ENCODE measurements around the gene CLDN10. TPM values are rescaled to one million over a fixed set of nuclear protein-coding genes. Genes with fewer than 3 reads are reported as not detected.
"Not testable (repeated sequence)": the region's sequence is repeated elsewhere in the genome, so short reads cannot be mapped to it uniquely, and the experiment has no call there.

Gene CLDN10
- total RNA-seq, 1 donor from 2014 or later: 0.85 TPM

DNA sequence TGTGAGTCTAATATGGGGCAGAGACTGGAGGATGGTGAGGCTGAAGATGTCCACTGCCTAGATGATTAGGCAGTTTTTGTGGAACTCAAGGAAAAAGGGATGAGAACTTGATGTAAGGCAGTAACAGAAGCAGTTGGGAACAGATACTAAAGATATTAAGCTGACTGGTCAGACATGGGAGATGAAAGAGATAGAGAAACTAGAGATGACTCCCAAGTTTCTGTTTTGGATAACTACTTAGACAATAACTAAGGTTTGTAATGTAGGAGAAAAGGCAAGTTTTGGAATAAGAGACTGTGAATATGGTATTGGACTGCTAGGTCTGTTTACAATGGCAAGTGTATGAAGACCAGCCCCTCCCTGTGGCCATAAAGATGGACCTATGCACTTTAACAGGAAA, 43.5 kb upstream of the CLDN10 start:
- no peak for DNase-seq (ENCODE audit: low spot score in 2 of 2)
- H3K9me3 ChIP-seq: no peaks in the 10 kb centered on the region
- no peaks in the 10 kb centered on the region for H3K36me3 ChIP-seq
- H3K27ac ChIP-seq: no peak overlapping the region
- intact Hi-C loops (cut with DNase I): no loop called here
- H3K4me1 ChIP-seq: peaks cover 0 to 7% of the 10 kb centered on the region in 2 donors
- H3K4me3 ChIP-seq: no peak overlapping the region
- TF ChIP-seq CTCF (IDR thresholded peaks at IDR 0.05): no peak
- H3K27me3 ChIP-seq: no peaks in the 10 kb centered on the region

- H3K36me3 ChIP-seq: no peaks in the 10 kb centered on the region
- H3K4me1 ChIP-seq: peaks cover 0 to 6% of the 10 kb centered on the region in 2 donors
- intact Hi-C loops (cut with DNase I): no loop called here
- H3K27me3 ChIP-seq: no peaks in the 10 kb centered on the region
- no peaks in the 10 kb centered on the region for H3K9me3 ChIP-seq
- H3K4me3 ChIP-seq: no peak overlapping the region
- H3K27ac ChIP-seq: no peak overlapping the region
- no peak for TF ChIP-seq CTCF (IDR thresholded peaks at IDR 0.05)
- DNase-seq (ENCODE audit: low spot score in 2 of 2): no peak
These were observed 42.8 kb upstream of the CLDN10 start for GRCh38 chr13:95509521-95510310.

DNA sequence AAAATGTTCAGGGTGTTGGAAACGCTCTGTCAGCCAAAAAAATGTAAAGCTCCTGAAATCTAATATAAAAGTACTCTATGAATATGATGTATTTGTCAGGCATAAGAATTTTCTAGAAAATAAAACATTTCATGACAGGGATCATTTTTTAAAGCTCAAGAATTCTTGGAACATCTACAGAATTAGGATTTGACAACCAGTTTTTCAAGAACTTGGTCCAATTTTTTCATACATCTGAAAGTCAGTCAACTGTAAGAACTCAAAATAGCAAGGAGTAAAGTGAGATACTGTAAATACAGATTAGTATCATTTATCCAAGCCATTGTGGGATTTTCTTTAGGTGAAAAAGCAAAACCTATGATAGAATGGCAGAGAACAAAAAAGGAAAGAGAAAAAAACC, 41.6 kb upstream of the CLDN10 start:
- Histone ChIP-seq H3K4me1 (no peaks in the 10 kb centered on the region), H3K9me3 (no peaks in the 10 kb centered on the region), H3K4me3 (no peak overlapping the region), H3K27me3 (no peaks in the 10 kb centered on the region), H3K36me3 (no peaks in the 10 kb centered on the region), H3K27ac (no peak overlapping the region)
- intact Hi-C loops (cut with DNase I): no loop called here
- no peak for DNase-seq (ENCODE audit: low spot score in 2 of 2)
- no peak for TF ChIP-seq CTCF (IDR thresholded peaks at IDR 0.05)

- H3K4me3 ChIP-seq: no peak overlapping the region
- no peak overlapping the region for H3K27ac ChIP-seq
- no peak for DNase-seq (ENCODE audit: low spot score in 2 of 2)
- no peak for TF ChIP-seq CTCF (IDR thresholded peaks at IDR 0.05)
- no peaks in the 10 kb centered on the region for H3K27me3 ChIP-seq
- H3K36me3 ChIP-seq: no peaks in the 10 kb centered on the region
- H3K9me3 ChIP-seq: no peaks in the 10 kb centered on the region
- intact Hi-C loops (cut with DNase I): no loop called here
- no peaks in the 10 kb centered on the region for H3K4me1 ChIP-seq
These were observed 40.1 kb upstream of the CLDN10 start for GRCh38 chr13:95512424-95512823.

- Histone ChIP-seq H3K27ac (no peak overlapping the region), H3K27me3 (no peaks in the 10 kb centered on the region), H3K4me3 (no peak overlapping the region), H3K36me3 (no peaks in the 10 kb centered on the region), H3K4me1 (no peaks in the 10 kb centered on the region), H3K9me3 (no peaks in the 10 kb centered on the region)
- intact Hi-C loops (cut with DNase I): no loop called here
- no peak for TF ChIP-seq CTCF (IDR thresholded peaks at IDR 0.05)
- no peak for DNase-seq (ENCODE audit: low spot score in 2 of 2)
These were observed 39.6 kb upstream of the CLDN10 start for GRCh38 chr13:95512957-95513356.

DNA sequence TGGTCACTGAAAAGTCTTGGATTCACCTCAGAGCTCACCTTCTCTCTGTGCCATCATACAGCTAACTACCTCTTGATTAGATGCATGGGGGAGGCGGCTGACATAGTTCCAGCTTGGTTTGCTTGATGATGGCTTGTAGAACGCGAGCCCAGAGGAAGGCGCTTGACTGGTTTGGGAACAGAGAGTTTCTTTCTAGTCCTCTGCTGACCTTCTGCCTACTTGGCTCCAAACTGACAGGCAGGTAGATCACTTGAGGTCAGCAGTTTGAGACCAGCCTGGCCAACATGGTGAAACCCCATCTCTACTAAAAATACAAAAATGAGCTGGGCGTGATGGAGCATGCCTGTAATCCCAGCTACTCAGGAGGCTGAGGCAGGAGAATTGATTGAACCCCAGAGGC, 36.9 kb upstream of the CLDN10 start:
- intact Hi-C loops (cut with DNase I); H3K9me3 ChIP-seq; DNase-seq (ENCODE audit: low spot score in 2 of 2); H3K4me3 ChIP-seq; H3K36me3 ChIP-seq; H3K4me1 ChIP-seq; H3K27ac ChIP-seq; H3K27me3 ChIP-seq: not testable (repeated sequence)

Data from ascending aorta (tissue), 2 donors.